ENCODE data around the gene LETM1. TPM values are rescaled to one million over a fixed set of nuclear protein-coding genes. Genes with fewer than 3 reads are reported as not detected.

The LETM1 gene
- 58.3 and 60.0 TPM in 2 replicates for total RNA-seq (2014; rRNA removed; shearing (Covaris generic))
- total RNA-seq (2022) = 61.7 and 66.8 TPM in 2 replicates
- Bru-seq, nascent RNA = percentile 60 among the genes with signal in this experiment
- percentile 78 among the genes with signal in this experiment for BruChase-seq, experiment 1, labeled RNA remaining after a 6-hour chase
- BruChase-seq, experiment 2, labeled RNA remaining after a 2-hour chase = percentile 78 among the genes with signal in this experiment
- long read RNA-seq, full-length matches to known transcripts = 60 of 109 reads
- long read RNA-seq, partial matches to known transcripts = 20 of 109 reads
- long read RNA-seq, other reads (novel, unspliced or antisense) = 29 of 109 reads

DNA sequence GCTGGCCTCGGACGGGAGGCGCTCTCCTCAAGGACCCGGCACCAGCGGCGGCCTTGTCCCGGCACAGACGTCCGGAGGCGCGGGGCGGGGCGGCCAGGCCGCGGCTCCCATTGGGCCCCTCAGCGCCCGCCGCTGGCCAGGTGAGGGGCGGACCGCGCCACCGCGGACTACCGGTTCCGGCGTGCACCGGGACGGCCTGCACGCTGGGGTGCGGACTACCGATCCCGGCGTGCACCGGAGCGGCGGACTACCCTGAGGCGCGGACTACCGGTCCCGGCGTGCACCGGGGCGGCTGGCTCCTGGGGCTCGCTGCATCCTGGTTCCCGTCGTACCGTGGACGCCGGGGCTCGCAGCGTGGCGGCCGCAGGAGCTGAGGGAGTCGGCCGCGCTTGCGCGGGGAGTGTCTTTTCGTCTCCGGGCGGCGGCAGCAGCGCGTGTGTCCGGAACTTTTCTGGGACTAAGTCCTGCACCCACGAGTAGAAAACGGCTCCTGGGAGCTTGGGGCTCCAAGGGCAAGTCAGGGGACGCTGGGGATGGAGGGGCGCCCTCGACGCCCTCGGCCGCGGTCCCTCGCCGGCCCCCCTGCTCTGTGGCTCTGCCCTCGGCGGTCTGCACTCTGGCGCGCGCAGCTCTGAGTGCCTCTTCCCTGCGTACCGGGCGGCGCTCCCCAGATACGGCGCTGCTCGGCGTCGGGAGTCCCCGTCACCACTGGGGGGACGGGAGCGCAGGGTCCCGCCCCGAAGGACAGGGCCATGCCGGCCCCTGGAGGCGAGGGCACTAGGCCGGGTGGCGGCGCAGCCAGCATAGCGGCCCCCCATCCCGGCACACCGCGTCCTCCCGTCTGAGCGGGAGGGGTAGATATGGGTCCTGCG lies at the start of gene LETM1:
Gene LETM1, minus strand, starts transcription at position 86 of the 872 bp plus-strand sequence. CDS start 206 bp downstream, outside the sequence.
- CTCF ChIA-PET (ENCODE audit: unreplicated experiment) = interaction anchor here (1.0 to 1.5 kb wide), 2 partner anchors 25 to 126 kb away, joined by 4 read pairs; no protein-coding TSS in a partner anchor
- H3K79me2 ChIP-seq (ENCODE audit: insufficient read depth, low read depth, low read length) = peaks cover 33% of the 10 kb centered on the region; the same call in 1 of the 2 replicates
- intact Hi-C loops (cut with micrococcal nuclease; ENCODE audit: unreplicated experiment) = loop anchor here (1.0 kb wide), 2 partner anchors 14 to 135 kb away; partner anchors contain the start of genes TACC3 and TMEM129
- peaks cover 15% of the 10 kb centered on the region for H3K4me1 ChIP-seq (ENCODE audit: insufficient read depth, low read length, poor library complexity, severe bottlenecking)
- H3K4me3 ChIP-seq (ENCODE audit: low read depth, low read length, poor library complexity, severe bottlenecking) = peak within 1 kb of the TSS; percentile 99
- DNase-seq (ENCODE audit: low spot score) = peak; percentile 95
- no peaks in the 10 kb centered on the region for H3K9me3 ChIP-seq (ENCODE audit: low read length)
- peak within 1 kb of the TSS; percentile 98 for H3K4me2 ChIP-seq (ENCODE audit: low read length)
- peak within 1 kb of the TSS; percentile 86 for H2AFZ ChIP-seq (ENCODE audit: low read length)
- TF ChIP-seq EZH2phosphoT487 (IDR thresholded peaks at IDR 0.05; ENCODE audit: borderline replicate concordance, low read depth, low read length) = no peak
- TF ChIP-seq, protein P1, sequence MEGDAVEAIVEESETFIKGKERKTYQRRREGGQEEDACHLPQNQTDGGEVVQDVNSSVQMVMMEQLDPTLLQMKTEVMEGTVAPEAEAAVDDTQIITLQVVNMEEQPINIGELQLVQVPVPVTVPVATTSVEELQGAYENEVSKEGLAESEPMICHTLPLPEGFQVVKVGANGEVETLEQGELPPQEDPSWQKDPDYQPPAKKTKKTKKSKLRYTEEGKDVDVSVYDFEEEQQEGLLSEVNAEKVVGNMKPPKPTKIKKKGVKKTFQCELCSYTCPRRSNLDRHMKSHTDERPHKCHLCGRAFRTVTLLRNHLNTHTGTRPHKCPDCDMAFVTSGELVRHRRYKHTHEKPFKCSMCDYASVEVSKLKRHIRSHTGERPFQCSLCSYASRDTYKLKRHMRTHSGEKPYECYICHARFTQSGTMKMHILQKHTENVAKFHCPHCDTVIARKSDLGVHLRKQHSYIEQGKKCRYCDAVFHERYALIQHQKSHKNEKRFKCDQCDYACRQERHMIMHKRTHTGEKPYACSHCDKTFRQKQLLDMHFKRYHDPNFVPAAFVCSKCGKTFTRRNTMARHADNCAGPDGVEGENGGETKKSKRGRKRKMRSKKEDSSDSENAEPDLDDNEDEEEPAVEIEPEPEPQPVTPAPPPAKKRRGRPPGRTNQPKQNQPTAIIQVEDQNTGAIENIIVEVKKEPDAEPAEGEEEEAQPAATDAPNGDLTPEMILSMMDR (conservative IDR thresholded peaks at IDR 0.05; ENCODE audit: low read length) = peak; percentile 44; the same call in 1 of the 2 replicates
- no TSS peak for BruUV-seq (replicated peaks)
- H3K27ac ChIP-seq (ENCODE audit: low read depth, low read length, poor library complexity, severe bottlenecking) = peak within 1 kb of the TSS; percentile 28
- no peaks in the 10 kb centered on the region for H4K20me1 ChIP-seq (ENCODE audit: insufficient read depth, low read length)
- H3K36me3 ChIP-seq (ENCODE audit: insufficient read depth, low read length) = peaks cover 14% of the 10 kb centered on the region; the same call in 1 of the 2 replicates
- H3K9me2 ChIP-seq (ENCODE audit: insufficient read depth, low read length) = no peaks in the 10 kb centered on the region
- POLR2A ChIA-PET = interaction anchor here (0.6 to 1.3 kb wide), 4 partner anchors 10 to 695 kb away, joined by 3 to 5 read pairs (median 4); partner anchors contain the start of gene NSD2

DNA sequence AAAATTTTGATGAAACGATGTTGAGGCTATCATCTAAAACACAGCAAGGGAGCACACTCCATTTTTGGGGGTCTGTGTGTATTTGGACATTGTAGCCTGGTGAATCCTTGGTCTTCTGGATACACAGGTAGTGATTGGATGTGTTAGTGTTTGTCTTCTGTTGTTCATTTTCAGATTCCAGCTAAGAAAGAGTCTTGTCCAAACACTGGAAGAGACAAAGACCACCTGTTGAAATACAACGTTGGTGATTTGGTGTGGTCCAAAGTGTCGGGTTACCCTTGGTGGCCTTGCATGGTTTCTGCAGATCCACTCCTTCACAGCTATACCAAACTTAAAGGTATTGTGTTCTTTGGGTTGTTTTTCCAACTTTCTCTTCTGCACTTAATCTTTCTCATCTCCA lies 48.1 kb upstream of the LETM1 start:
- Histone ChIP-seq H3K79me2 (ENCODE audit: insufficient read depth, low read depth, low read length) (peaks cover 97% of the 10 kb centered on the region), H3K9me2 (ENCODE audit: insufficient read depth, low read length) (no peaks in the 10 kb centered on the region), H3K9me3 (ENCODE audit: low read length) (no peaks in the 10 kb centered on the region), H3K4me2 (ENCODE audit: low read length) (no peak overlapping the region), H3K36me3 (ENCODE audit: insufficient read depth, low read length) (peaks cover 98% of the 10 kb centered on the region), H3K4me3 (ENCODE audit: low read depth, low read length, poor library complexity, severe bottlenecking) (no peak overlapping the region), H3K27ac (ENCODE audit: low read depth, low read length, poor library complexity, severe bottlenecking) (no peak overlapping the region), H4K20me1 (ENCODE audit: insufficient read depth, low read length) (peaks cover 32% of the 10 kb centered on the region), H3K4me1 (ENCODE audit: insufficient read depth, low read length, poor library complexity, severe bottlenecking) (peaks cover 7% of the 10 kb centered on the region), H2AFZ (ENCODE audit: low read length) (no peak overlapping the region)
- no peak for TF ChIP-seq EZH2phosphoT487 (IDR thresholded peaks at IDR 0.05; ENCODE audit: borderline replicate concordance, low read depth, low read length)
- TF ChIP-seq, protein P1 (conservative IDR thresholded peaks at IDR 0.05; ENCODE audit: low read length) = no peak
- DNase-seq (ENCODE audit: low spot score) = no peak
- ChIA-PET CTCF (ENCODE audit: unreplicated experiment) (no interaction called here), POLR2A (no interaction called here)
- BruUV-seq (replicated peaks) = no TSS peak
- intact Hi-C loops (cut with micrococcal nuclease; ENCODE audit: unreplicated experiment) = no loop called here

All from OCI-LY7 (cell line).